Lower lobe of right lung (tissue), 2 donors: ENCODE results near the gene RAB18. TPM values are rescaled to one million over a fixed set of nuclear protein-coding genes. Genes with fewer than 3 reads are reported as not detected.
A peak's percentile ranks its signal among the peaks of the same experiment; 100 is the strongest.
"Not testable (repeated sequence)": the region's sequence is repeated elsewhere in the genome, so short reads cannot be mapped to it uniquely, and the experiment has no call there.

Source experiments
- ATAC-seq, 2 donors: fragments of 200-7000 bp; cut with Tn5 transposase; one replicate each; pipeline ENCODE4 v1.9.1; 2020 to 2022; ENCODE audit warnings: mild to moderate bottlenecking in 2 of 2, moderate library complexity in 2 of 2
- DNase-seq: peaks from one replicate; pipeline ENCODE4 v3.0.0-alpha.2; 2020
- H3K27ac ChIP-seq: fragments of 200-600 bp; one replicate; pipeline ENCODE4 v1.8.0; 2022
- H3K27me3 ChIP-seq: fragments of 200-600 bp; one replicate; pipeline ENCODE4 v1.8.0; 2022; ENCODE audit warnings: low read depth
- H3K36me3 ChIP-seq: fragments of 200-600 bp; one replicate; pipeline ENCODE4 v1.8.0; 2022; ENCODE audit warnings: mild to moderate bottlenecking
- H3K4me1 ChIP-seq: fragments of 200-600 bp; one replicate; pipeline ENCODE4 v1.8.0; 2022
- H3K4me3 ChIP-seq: fragments of 200-600 bp; one replicate; pipeline ENCODE4 v1.8.0; 2022; ENCODE audit warnings: mild to moderate bottlenecking
- H3K9me3 ChIP-seq: fragments of 200-600 bp; one replicate; pipeline ENCODE4 v1.8.0; 2022
- intact Hi-C: fragments of 100-400 bp; cut with DNase I; formaldehyde crosslinking; loops from one replicate; pipeline ENCODE4 v1.11.0; 2022
- total RNA-seq: library from RNA; stranded (reverse); fragmentation: NEBNext Ultra II Directional; extraction: Animal tissue kit (Norgen Biotek cat#: 25700); gene quantifications from one replicate; pipeline ENCODE4 v1.2.1, GENCODE V29; 2021
- TF ChIP-seq, protein P1 (sequence below): fragments of 200-600 bp; IDR thresholded peaks from one replicate; pipeline ENCODE4 v1.8.0; 2022; ENCODE audit warnings: antibody characterized with exemption, mild to moderate bottlenecking
- donor health status: DM: no; HTN: yes; CAD: no; lungs with severe emphysema.

RAB18 gene
- total RNA-seq, 1 donor from 2014 or later = 97.2 TPM

- TF ChIP-seq, protein P1, sequence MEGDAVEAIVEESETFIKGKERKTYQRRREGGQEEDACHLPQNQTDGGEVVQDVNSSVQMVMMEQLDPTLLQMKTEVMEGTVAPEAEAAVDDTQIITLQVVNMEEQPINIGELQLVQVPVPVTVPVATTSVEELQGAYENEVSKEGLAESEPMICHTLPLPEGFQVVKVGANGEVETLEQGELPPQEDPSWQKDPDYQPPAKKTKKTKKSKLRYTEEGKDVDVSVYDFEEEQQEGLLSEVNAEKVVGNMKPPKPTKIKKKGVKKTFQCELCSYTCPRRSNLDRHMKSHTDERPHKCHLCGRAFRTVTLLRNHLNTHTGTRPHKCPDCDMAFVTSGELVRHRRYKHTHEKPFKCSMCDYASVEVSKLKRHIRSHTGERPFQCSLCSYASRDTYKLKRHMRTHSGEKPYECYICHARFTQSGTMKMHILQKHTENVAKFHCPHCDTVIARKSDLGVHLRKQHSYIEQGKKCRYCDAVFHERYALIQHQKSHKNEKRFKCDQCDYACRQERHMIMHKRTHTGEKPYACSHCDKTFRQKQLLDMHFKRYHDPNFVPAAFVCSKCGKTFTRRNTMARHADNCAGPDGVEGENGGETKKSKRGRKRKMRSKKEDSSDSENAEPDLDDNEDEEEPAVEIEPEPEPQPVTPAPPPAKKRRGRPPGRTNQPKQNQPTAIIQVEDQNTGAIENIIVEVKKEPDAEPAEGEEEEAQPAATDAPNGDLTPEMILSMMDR = no peak
- Histone ChIP-seq H3K4me1 (no peaks in the 10 kb centered on the region), H3K27ac (no peak overlapping the region), H3K9me3 (no peaks in the 10 kb centered on the region), H3K36me3 (no peaks in the 10 kb centered on the region), H3K4me3 (no peak overlapping the region), H3K27me3 (no peaks in the 10 kb centered on the region)
- no peak for DNase-seq
- ATAC-seq = no peak
- intact Hi-C loops = no loop called here
Measured at GRCh38 chr10:27463961-27464360, 40.1 kb upstream of the RAB18 start.

- no peaks in the 10 kb centered on the region for H3K4me1 ChIP-seq
- no peak for DNase-seq
- ATAC-seq = peak in 1 of 2 donors; percentile 30
- H3K36me3 ChIP-seq = no peaks in the 10 kb centered on the region
- no peak overlapping the region for H3K4me3 ChIP-seq
- TF ChIP-seq, protein P1 = no peak
- H3K27me3 ChIP-seq = no peaks in the 10 kb centered on the region
- H3K9me3 ChIP-seq = no peaks in the 10 kb centered on the region
- intact Hi-C loops = no loop called here
- no peak overlapping the region for H3K27ac ChIP-seq
Measured at GRCh38 chr10:27464993-27465392, 39.1 kb upstream of the RAB18 start.

DNA sequence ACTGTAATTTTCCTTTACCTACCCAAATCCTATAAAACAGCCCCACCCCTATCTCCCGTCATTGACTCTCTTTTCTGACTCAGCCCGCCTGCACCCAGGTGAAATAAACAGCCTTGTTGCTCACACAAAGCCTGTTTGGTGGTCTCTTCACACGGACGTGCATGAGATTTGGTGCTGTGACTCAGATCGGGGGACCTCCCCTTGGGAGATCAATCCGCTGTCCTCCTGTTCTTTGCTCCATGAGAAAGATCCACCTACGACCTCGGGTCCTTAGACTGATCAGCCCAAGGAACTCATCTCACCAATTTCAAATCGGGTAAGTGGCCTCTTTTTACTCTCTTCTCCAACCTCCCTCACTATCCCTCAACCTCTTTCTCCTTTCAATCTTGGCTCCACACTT lies 38.5 kb upstream of the RAB18 start:
- ATAC-seq, H3K27me3 ChIP-seq, H3K36me3 ChIP-seq, intact Hi-C loops, H3K9me3 ChIP-seq, DNase-seq, H3K27ac ChIP-seq, H3K4me3 ChIP-seq, H3K4me1 ChIP-seq: not testable (repeated sequence)

DNA sequence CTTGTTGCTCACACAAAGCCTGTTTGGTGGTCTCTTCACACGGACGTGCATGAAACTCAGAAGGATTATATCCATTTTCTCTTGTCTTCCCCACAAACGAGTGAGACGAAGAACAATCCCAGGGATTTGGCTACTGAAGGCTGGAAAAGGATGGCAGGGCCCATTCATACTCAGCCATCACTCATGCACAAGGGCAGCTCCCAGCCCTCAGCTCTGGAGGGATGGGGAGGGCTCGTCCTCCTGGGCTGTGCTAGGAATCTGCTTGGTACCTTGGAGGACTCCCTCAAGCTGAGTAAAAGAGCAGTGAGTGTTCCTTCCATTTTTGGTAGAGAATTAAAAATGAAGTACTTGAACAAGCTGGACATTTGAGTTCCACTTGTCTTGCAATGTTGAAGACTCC lies 33.2 kb upstream of the RAB18 start:
- no peak overlapping the region for H3K4me3 ChIP-seq
- intact Hi-C loops = no loop called here
- no peaks in the 10 kb centered on the region for H3K36me3 ChIP-seq
- no peaks in the 10 kb centered on the region for H3K4me1 ChIP-seq
- H3K27ac ChIP-seq = no peak overlapping the region
- no peak for ATAC-seq
- H3K9me3 ChIP-seq = no peaks in the 10 kb centered on the region
- TF ChIP-seq, protein P1 = no peak
- no peak for DNase-seq
- H3K27me3 ChIP-seq = peaks cover 4% of the 10 kb centered on the region

GRCh38 chr10:27474741-27475140 lies 29.4 kb upstream of the RAB18 start:
- Histone ChIP-seq H3K4me1 (no peaks in the 10 kb centered on the region), H3K4me3 (no peak overlapping the region), H3K9me3 (no peaks in the 10 kb centered on the region), H3K27me3 (peaks cover 4% of the 10 kb centered on the region), H3K27ac (no peak overlapping the region), H3K36me3 (no peaks in the 10 kb centered on the region)
- TF ChIP-seq, protein P1 = no peak
- intact Hi-C loops = no loop called here
- DNase-seq (no peak), ATAC-seq (no peak)

DNA sequence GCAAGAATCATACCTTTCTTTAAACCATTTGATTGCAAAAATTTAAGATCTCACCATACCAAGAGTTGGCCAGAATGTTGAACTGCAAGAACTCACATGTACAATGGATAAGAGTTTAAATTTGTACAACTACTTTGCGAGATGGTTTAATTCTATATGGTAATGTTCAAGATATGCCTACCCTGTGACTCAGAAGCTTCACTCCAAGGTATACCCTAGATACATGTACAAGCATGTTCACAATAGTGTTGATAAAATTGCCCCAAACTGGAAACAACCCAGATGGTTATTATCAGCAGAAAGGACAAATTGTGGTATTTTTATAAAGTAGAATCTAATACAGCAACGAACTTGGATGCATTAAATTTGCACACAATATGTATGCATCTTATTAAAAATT lies 25.1 kb upstream of the RAB18 start:
- H3K36me3 ChIP-seq = no peaks in the 10 kb centered on the region
- no peak overlapping the region for H3K4me3 ChIP-seq
- DNase-seq (no peak), ATAC-seq (no peak)
- no peaks in the 10 kb centered on the region for H3K4me1 ChIP-seq
- intact Hi-C loops = no loop called here
- H3K27me3 ChIP-seq = peaks cover 2% of the 10 kb centered on the region
- no peaks in the 10 kb centered on the region for H3K9me3 ChIP-seq
- TF ChIP-seq, protein P1 = no peak
- H3K27ac ChIP-seq = no peak overlapping the region
